ENCODE results near the gene TMPRSS11F. TPM values are rescaled to one million over a fixed set of nuclear protein-coding genes. Genes with fewer than 3 reads are reported as not detected.

Gene TMPRSS11F
- polyA plus RNA-seq, 4 donors: not detected

GRCh38 chr4:68070302-68070701, 59.4 kb downstream of the TMPRSS11F start:
- Histone ChIP-seq H3K4me3 (ENCODE audit: low read depth in 1 of 3, low read length in 3 of 3) (no peak overlapping the region), H3K4me1 (ENCODE audit: control insufficient read depth in 3 of 3, insufficient read depth in 2 of 3, low read depth in 1 of 3, low read length in 2 of 3) (no peaks in the 10 kb centered on the region), H3K36me3 (ENCODE audit: control insufficient read depth in 3 of 3, insufficient read depth in 2 of 3, low read depth in 1 of 3, low read length in 3 of 3) (no peaks in the 10 kb centered on the region), H3K27me3 (ENCODE audit: control insufficient read depth in 3 of 3, insufficient read depth in 3 of 3, low read length in 3 of 3) (no peaks in the 10 kb centered on the region), H3K27ac (ENCODE audit: low read depth in 1 of 3, low read length in 2 of 3) (no peak overlapping the region), H3K9me3 (ENCODE audit: control insufficient read depth in 2 of 2, insufficient read depth in 1 of 2, low read depth in 1 of 2, low read length in 1 of 2) (no peaks in the 10 kb centered on the region)
- FAIRE-seq (no peak), DNase-seq (no peak)

DNA sequence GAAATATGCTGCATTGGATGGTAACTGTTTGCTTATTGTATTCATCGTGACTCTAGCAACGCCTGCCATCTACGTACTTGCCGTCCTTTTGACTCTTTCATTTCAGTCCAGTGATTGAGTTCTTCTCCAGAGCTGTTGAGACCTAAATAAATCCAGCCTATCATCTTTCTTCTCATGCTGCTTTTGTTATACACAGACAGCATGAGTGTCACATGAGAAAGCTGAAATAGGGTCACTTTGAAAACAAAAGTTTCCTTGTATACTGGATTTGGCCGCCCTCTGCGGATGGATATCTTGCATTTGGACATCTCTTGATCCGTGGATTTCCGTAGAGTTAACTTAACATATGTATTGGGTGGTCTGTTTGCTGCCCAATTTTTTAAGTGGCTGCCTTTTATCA, 67.2 kb downstream of the TMPRSS11F start:
- 86 to 89% (median 87%) methylated on average over 8 of the region's 8 CpGs for WGBS, 3 donors
- Histone ChIP-seq H3K36me3 (ENCODE audit: control insufficient read depth in 3 of 3, insufficient read depth in 2 of 3, low read depth in 1 of 3, low read length in 3 of 3) (no peaks in the 10 kb centered on the region), H3K27me3 (ENCODE audit: control insufficient read depth in 3 of 3, insufficient read depth in 3 of 3, low read length in 3 of 3) (no peaks in the 10 kb centered on the region), H3K4me3 (ENCODE audit: low read depth in 1 of 3, low read length in 3 of 3) (no peak overlapping the region), H3K27ac (ENCODE audit: low read depth in 1 of 3, low read length in 2 of 3) (no peak overlapping the region), H3K4me1 (ENCODE audit: control insufficient read depth in 3 of 3, insufficient read depth in 2 of 3, low read depth in 1 of 3, low read length in 2 of 3) (no peaks in the 10 kb centered on the region), H3K9me3 (ENCODE audit: control insufficient read depth in 2 of 2, insufficient read depth in 1 of 2, low read depth in 1 of 2, low read length in 1 of 2) (no peaks in the 10 kb centered on the region)
- no peak for DNase-seq
- FAIRE-seq: no peak

- 95 to 97% (median 96%) methylated on average over 28 of the region's 28 CpGs for WGBS, 3 donors
- Histone ChIP-seq H3K4me3 (ENCODE audit: low read depth in 1 of 3, low read length in 3 of 3) (no peak overlapping the region), H3K9me3 (ENCODE audit: control insufficient read depth in 2 of 2, insufficient read depth in 1 of 2, low read depth in 1 of 2, low read length in 1 of 2) (no peaks in the 10 kb centered on the region), H3K4me1 (ENCODE audit: control insufficient read depth in 3 of 3, insufficient read depth in 2 of 3, low read depth in 1 of 3, low read length in 2 of 3) (no peaks in the 10 kb centered on the region), H3K27ac (ENCODE audit: low read depth in 1 of 3, low read length in 2 of 3) (no peak overlapping the region), H3K27me3 (ENCODE audit: control insufficient read depth in 3 of 3, insufficient read depth in 3 of 3, low read length in 3 of 3) (no peaks in the 10 kb centered on the region), H3K36me3 (ENCODE audit: control insufficient read depth in 3 of 3, insufficient read depth in 2 of 3, low read depth in 1 of 3, low read length in 3 of 3) (no peaks in the 10 kb centered on the region)
- no peak for FAIRE-seq
- no peak for DNase-seq
Observed at GRCh38 chr4:68038272-68038671, 91.4 kb downstream of the TMPRSS11F start.

- Histone ChIP-seq H3K27me3 (ENCODE audit: control insufficient read depth in 3 of 3, insufficient read depth in 3 of 3, low read length in 3 of 3) (no peaks in the 10 kb centered on the region), H3K27ac (ENCODE audit: low read depth in 1 of 3, low read length in 2 of 3) (no peak overlapping the region), H3K4me1 (ENCODE audit: control insufficient read depth in 3 of 3, insufficient read depth in 2 of 3, low read depth in 1 of 3, low read length in 2 of 3) (no peaks in the 10 kb centered on the region), H3K9me3 (ENCODE audit: control insufficient read depth in 2 of 2, insufficient read depth in 1 of 2, low read depth in 1 of 2, low read length in 1 of 2) (no peaks in the 10 kb centered on the region), H3K4me3 (ENCODE audit: low read depth in 1 of 3, low read length in 3 of 3) (no peak overlapping the region), H3K36me3 (ENCODE audit: control insufficient read depth in 3 of 3, insufficient read depth in 2 of 3, low read depth in 1 of 3, low read length in 3 of 3) (no peaks in the 10 kb centered on the region)
- FAIRE-seq: no peak
- DNase-seq: no peak
- 41 to 57% (median 44%) methylated on average over 2 of the region's 2 CpGs for WGBS, 3 donors
Observed at GRCh38 chr4:68021185-68021584, 108.5 kb downstream of the TMPRSS11F start.

GRCh38 chr4:68011684-68012083, 118.0 kb downstream of the TMPRSS11F start:
- Histone ChIP-seq H3K27me3 (ENCODE audit: control insufficient read depth in 3 of 3, insufficient read depth in 3 of 3, low read length in 3 of 3) (no peaks in the 10 kb centered on the region), H3K4me3 (ENCODE audit: low read depth in 1 of 3, low read length in 3 of 3) (no peak overlapping the region), H3K27ac (ENCODE audit: low read depth in 1 of 3, low read length in 2 of 3) (no peak overlapping the region), H3K4me1 (ENCODE audit: control insufficient read depth in 3 of 3, insufficient read depth in 2 of 3, low read depth in 1 of 3, low read length in 2 of 3) (no peaks in the 10 kb centered on the region), H3K9me3 (ENCODE audit: control insufficient read depth in 2 of 2, insufficient read depth in 1 of 2, low read depth in 1 of 2, low read length in 1 of 2) (no peaks in the 10 kb centered on the region), H3K36me3 (ENCODE audit: control insufficient read depth in 3 of 3, insufficient read depth in 2 of 3, low read depth in 1 of 3, low read length in 3 of 3) (no peaks in the 10 kb centered on the region)
- DNase-seq (no peak), FAIRE-seq (no peak)

Other genes with a start within 250 kb of the TMPRSS11F start
- under 1 TPM in 2 of 4 donors, not detected in 2; 0.03 to 0.06 TPM for gene TMPRSS11D, start 245.9 kb downstream of the TMPRSS11F start, polyA plus RNA-seq
- gene TMPRSS11A, start 166.4 kb downstream of the TMPRSS11F start, polyA plus RNA-seq: under 1 TPM in 2 of 4 donors, not detected in 2; 0.01 TPM
- gene TMPRSS11B, start 115.8 kb upstream of the TMPRSS11F start, polyA plus RNA-seq: under 1 TPM in 2 of 4 donors, not detected in 2; 0.12 to 0.27 TPM
- 100 to 1,000 TPM in 1 of 4 donors, 10 to 100 TPM in 3; 30.2 to 123 (median 34.2) TPM for gene YTHDC1, start 220.2 kb upstream of the TMPRSS11F start, polyA plus RNA-seq